Keratinocyte (primary cell): ENCODE measurements around the gene UGT1A6.
A peak's percentile ranks its signal among the peaks of the same experiment; 100 is the strongest.

Experiments used
- EZH2 ChIP-seq: IDR thresholded peaks from one replicate; pipeline ENCODE4 v1.6.1; 2012; ENCODE audit warnings: inconsistent platforms, mild to moderate bottlenecking, low read length, moderate library complexity
- TF ChIP-seq, protein P1 (sequence below), 3 experiments: IDR thresholded peaks in 1 of 3; conservative IDR thresholded peaks in 1 of 3; optimal IDR thresholded peaks in 1 of 3; 2 replicates in 2 of 3; 3 replicates in 1 of 3; pipeline versions ENCODE3 to v1.5.1; 2011; ENCODE audit warnings: low read length in 3 of 3, mild to moderate bottlenecking in 3 of 3, moderate library complexity in 2 of 3, control low read depth in 1 of 3, inconsistent platforms in 1 of 3; ENCODE audit not compliant: insufficient read depth in 2 of 3; ENCODE audit errors: extremely low read depth in 1 of 3

DNA sequence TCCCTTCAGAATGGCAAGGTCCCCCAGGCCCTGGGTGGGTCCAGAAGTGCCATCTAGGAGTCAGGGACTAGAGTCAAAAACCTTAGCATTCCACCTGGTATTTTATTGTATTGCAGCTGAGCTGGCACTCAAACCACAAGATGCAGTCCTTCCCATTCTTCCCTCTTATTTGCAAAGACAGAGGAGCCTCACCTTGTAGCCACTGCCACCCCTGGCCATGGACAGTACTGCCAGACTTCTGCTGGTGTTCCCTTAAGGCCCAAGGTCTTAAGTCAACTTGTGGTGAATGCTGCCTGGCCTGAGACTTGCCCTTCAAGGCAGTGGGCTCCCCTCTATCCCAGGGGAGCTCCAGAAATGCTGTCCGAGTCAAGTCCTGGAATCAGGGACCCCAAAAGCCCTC, 49.6 kb upstream of the UGT1A6 start:
- TF ChIP-seq, protein P1, sequence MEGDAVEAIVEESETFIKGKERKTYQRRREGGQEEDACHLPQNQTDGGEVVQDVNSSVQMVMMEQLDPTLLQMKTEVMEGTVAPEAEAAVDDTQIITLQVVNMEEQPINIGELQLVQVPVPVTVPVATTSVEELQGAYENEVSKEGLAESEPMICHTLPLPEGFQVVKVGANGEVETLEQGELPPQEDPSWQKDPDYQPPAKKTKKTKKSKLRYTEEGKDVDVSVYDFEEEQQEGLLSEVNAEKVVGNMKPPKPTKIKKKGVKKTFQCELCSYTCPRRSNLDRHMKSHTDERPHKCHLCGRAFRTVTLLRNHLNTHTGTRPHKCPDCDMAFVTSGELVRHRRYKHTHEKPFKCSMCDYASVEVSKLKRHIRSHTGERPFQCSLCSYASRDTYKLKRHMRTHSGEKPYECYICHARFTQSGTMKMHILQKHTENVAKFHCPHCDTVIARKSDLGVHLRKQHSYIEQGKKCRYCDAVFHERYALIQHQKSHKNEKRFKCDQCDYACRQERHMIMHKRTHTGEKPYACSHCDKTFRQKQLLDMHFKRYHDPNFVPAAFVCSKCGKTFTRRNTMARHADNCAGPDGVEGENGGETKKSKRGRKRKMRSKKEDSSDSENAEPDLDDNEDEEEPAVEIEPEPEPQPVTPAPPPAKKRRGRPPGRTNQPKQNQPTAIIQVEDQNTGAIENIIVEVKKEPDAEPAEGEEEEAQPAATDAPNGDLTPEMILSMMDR (optimal IDR thresholded peaks at IDR 0.05 in 1 of 3, IDR thresholded peaks at IDR 0.05 in 1 of 3, conservative IDR thresholded peaks at IDR 0.05 in 1 of 3; ENCODE audit: extremely low read depth in 1 of 3, insufficient read depth in 2 of 3, low read length in 3 of 3), result peak; percentile 42 to 66 (median 50)
- no peak for TF ChIP-seq EZH2
